Measurements from ENCODE around the gene PSMA7.

PSMA7 gene

DNA sequence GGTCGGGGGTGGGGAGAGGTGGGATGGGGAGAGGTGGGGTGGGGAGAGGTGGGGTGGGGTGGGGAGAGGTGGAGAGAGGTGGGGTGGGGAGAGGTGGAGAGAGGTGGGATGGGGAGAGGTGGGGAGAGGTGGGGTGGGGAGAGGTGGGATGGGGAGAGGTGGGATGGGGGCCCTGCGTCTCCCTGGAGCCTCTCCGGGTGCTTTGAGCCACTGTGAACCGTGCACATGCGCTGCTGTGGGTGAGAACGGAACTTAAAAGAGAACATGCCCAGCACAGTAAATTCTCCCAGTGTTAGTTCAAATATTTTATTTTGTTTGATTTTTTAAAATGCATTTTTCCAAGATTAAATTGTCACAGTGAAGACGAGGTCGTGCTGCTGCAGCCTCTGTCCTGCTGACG lies 17.1 kb upstream of the PSMA7 start:
- H3K27me3 ChIP-seq (ENCODE audit: low read depth, low read length): no peaks in the 10 kb centered on the region
- no peaks in the 10 kb centered on the region for H3K9me3 ChIP-seq (ENCODE audit: control insufficient read depth in 1 of 2, low read length in 2 of 2)
- H3K27ac ChIP-seq (ENCODE audit: low read length): no peak overlapping the region
- H3K4me3 ChIP-seq (ENCODE audit: low read depth in 1 of 2, low read length in 2 of 2): no peak overlapping the region
- peaks cover 0 to 11% of the 10 kb centered on the region in 2 donors for H3K4me1 ChIP-seq (ENCODE audit: control insufficient read depth in 1 of 2, insufficient read depth in 2 of 2, low read length in 2 of 2)
- peaks cover 11 to 37% of the 10 kb centered on the region in 2 donors for H3K36me3 ChIP-seq (ENCODE audit: control insufficient read depth in 1 of 2, insufficient read depth in 2 of 2, low read length in 2 of 2)

DNA sequence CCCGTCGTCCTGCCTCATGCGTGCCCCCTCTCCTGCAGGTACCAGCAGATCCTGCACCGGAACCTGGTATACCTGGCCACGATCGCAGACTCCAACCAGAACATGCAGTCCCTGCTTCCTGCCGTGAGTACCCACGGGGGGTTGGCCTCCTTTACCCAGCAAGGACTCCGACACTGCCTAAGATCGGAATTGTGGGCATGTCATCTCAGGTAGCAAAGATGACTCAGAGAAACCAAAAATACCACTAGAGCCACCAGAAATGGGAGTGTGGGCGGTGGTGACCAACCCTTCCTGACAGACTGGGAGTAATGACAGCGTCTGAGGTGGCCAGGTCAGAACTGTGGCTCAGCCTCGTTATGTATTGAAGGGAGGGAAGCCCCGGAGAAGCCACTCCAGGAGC lies 16.6 kb upstream of the PSMA7 start:
- Histone ChIP-seq H3K9me3 (ENCODE audit: control insufficient read depth in 1 of 2, low read length in 2 of 2) (no peaks in the 10 kb centered on the region), H3K4me1 (ENCODE audit: control insufficient read depth in 1 of 2, insufficient read depth in 2 of 2, low read length in 2 of 2) (peaks cover 0 to 11% of the 10 kb centered on the region in 2 donors), H3K4me3 (ENCODE audit: low read depth in 1 of 2, low read length in 2 of 2) (no peak overlapping the region), H3K27me3 (ENCODE audit: low read depth, low read length) (no peaks in the 10 kb centered on the region), H3K36me3 (ENCODE audit: control insufficient read depth in 1 of 2, insufficient read depth in 2 of 2, low read length in 2 of 2) (peaks cover 7 to 34% of the 10 kb centered on the region in 2 donors), H3K27ac (ENCODE audit: low read length) (no peak overlapping the region)

DNA sequence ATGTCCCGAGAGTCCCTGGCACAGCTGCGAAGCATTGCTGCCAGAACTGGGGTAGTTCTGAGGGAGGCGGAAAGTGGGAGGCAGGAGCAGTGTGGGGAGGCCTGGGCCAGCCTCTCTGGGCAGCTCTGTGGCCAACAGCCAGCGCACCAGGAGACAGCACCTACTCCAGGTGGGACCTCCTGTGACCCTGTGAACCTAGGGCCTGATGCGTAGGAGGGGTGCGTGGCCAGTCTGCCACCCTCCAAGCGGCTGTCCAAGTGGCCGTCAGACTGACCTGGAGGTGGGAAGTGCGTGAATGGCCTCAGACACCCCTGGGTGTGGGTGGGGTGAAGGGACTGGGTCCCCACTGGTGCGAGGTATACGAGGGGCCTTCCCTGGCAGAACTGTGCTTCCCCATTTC lies 15.9 kb upstream of the PSMA7 start:
- H3K9me3 ChIP-seq (ENCODE audit: control insufficient read depth in 1 of 2, low read length in 2 of 2): no peaks in the 10 kb centered on the region
- no peaks in the 10 kb centered on the region for H3K27me3 ChIP-seq (ENCODE audit: low read depth, low read length)
- H3K4me1 ChIP-seq (ENCODE audit: control insufficient read depth in 1 of 2, insufficient read depth in 2 of 2, low read length in 2 of 2): peaks cover 0 to 11% of the 10 kb centered on the region in 2 donors
- H3K27ac ChIP-seq (ENCODE audit: low read length): no peak overlapping the region
- peaks cover 7 to 26% of the 10 kb centered on the region in 2 donors for H3K36me3 ChIP-seq (ENCODE audit: control insufficient read depth in 1 of 2, insufficient read depth in 2 of 2, low read length in 2 of 2)
- no peak overlapping the region for H3K4me3 ChIP-seq (ENCODE audit: low read depth in 1 of 2, low read length in 2 of 2)

DNA sequence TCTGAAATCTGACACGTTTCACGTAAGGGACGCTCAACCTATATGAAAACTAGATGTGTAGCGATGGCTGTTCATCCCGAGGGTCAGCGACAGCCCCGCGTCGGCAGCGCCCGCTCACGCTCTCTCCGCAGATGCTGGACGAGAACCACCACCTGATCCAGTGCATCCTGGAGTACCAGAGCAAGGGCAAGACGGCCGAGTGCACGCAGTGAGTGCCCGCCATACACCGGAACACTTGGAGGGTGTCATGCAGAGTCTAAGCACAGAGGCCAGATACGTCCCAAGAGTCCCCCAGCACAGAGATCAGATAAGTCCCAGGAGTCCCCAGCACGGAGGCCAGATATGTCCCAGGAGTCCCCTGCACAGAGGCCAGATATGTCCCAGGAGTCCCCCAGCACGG lies 15.3 kb upstream of the PSMA7 start:
- peaks cover 7 to 21% of the 10 kb centered on the region in 2 donors for H3K36me3 ChIP-seq (ENCODE audit: control insufficient read depth in 1 of 2, insufficient read depth in 2 of 2, low read length in 2 of 2)
- peaks cover 0 to 11% of the 10 kb centered on the region in 2 donors for H3K4me1 ChIP-seq (ENCODE audit: control insufficient read depth in 1 of 2, insufficient read depth in 2 of 2, low read length in 2 of 2)
- no peaks in the 10 kb centered on the region for H3K9me3 ChIP-seq (ENCODE audit: control insufficient read depth in 1 of 2, low read length in 2 of 2)
- no peak overlapping the region for H3K27ac ChIP-seq (ENCODE audit: low read length)
- H3K4me3 ChIP-seq (ENCODE audit: low read depth in 1 of 2, low read length in 2 of 2): no peak overlapping the region
- no peaks in the 10 kb centered on the region for H3K27me3 ChIP-seq (ENCODE audit: low read depth, low read length)

DNA sequence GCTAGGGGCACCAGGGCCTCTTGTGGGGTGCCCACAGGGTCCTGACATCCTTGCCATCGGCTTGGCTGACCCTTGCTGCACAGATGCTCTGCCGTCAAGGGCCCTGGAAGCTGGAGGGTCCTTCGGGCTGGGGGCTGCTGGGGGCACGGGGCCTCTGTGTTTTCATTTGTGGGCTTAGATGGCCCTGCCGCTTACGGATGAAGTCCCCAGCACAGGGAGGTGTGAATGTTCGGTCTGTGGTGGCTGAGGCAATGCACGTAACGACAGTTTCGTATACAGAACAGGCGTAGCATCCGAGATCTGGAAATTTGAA lies 14.8 kb upstream of the PSMA7 start:
- Histone ChIP-seq H3K27me3 (ENCODE audit: low read depth, low read length) (no peaks in the 10 kb centered on the region), H3K4me3 (ENCODE audit: low read depth in 1 of 2, low read length in 2 of 2) (no peak overlapping the region), H3K36me3 (ENCODE audit: control insufficient read depth in 1 of 2, insufficient read depth in 2 of 2, low read length in 2 of 2) (peaks cover 7 to 16% of the 10 kb centered on the region in 2 donors), H3K27ac (ENCODE audit: low read length) (no peak overlapping the region), H3K9me3 (ENCODE audit: control insufficient read depth in 1 of 2, low read length in 2 of 2) (no peaks in the 10 kb centered on the region), H3K4me1 (ENCODE audit: control insufficient read depth in 1 of 2, insufficient read depth in 2 of 2, low read length in 2 of 2) (peaks cover 0 to 11% of the 10 kb centered on the region in 2 donors)

DNA sequence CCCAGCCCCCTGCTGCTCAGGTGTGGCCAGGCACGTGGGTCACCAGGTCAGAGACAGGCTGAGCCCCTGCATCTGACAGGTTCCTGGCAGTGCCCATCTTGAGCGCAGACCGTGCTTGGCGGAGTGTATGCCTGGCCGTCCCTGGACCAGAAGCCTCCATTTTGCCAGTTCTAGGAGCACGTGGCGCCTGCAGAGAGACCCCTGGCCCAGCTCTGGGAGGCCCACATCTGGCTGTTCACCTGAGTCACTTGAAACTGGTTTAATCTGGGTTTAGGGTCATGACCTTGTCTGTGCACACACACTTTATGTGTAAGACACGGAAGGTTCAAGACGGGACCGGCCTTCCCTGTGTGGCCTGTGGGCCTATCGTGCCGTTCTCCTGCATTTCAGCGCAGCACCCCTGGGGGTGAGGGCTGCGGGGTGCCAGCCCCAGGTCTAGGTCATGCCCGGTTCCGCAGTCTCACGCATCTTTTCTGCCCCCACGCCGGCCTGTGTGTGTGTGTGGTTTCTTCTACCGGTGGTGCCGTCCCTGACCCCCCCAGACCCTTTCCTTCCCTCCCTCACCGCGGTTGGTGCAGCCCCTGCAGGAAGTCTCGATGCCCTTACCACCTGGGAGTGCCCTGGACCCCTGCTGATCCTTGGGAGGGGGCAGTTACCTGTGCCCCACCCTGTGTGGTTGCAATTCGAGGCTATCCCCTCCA lies 14.3 kb upstream of the PSMA7 start:
- peaks cover 7 to 11% of the 10 kb centered on the region in 2 donors for H3K36me3 ChIP-seq (ENCODE audit: control insufficient read depth in 1 of 2, insufficient read depth in 2 of 2, low read length in 2 of 2)
- H3K27me3 ChIP-seq (ENCODE audit: low read depth, low read length): no peaks in the 10 kb centered on the region
- H3K4me1 ChIP-seq (ENCODE audit: control insufficient read depth in 1 of 2, insufficient read depth in 2 of 2, low read length in 2 of 2): peaks cover 0 to 11% of the 10 kb centered on the region in 2 donors
- no peak overlapping the region for H3K27ac ChIP-seq (ENCODE audit: low read length)
- H3K9me3 ChIP-seq (ENCODE audit: control insufficient read depth in 1 of 2, low read length in 2 of 2): no peaks in the 10 kb centered on the region
- H3K4me3 ChIP-seq (ENCODE audit: low read depth in 1 of 2, low read length in 2 of 2): no peak overlapping the region

DNA sequence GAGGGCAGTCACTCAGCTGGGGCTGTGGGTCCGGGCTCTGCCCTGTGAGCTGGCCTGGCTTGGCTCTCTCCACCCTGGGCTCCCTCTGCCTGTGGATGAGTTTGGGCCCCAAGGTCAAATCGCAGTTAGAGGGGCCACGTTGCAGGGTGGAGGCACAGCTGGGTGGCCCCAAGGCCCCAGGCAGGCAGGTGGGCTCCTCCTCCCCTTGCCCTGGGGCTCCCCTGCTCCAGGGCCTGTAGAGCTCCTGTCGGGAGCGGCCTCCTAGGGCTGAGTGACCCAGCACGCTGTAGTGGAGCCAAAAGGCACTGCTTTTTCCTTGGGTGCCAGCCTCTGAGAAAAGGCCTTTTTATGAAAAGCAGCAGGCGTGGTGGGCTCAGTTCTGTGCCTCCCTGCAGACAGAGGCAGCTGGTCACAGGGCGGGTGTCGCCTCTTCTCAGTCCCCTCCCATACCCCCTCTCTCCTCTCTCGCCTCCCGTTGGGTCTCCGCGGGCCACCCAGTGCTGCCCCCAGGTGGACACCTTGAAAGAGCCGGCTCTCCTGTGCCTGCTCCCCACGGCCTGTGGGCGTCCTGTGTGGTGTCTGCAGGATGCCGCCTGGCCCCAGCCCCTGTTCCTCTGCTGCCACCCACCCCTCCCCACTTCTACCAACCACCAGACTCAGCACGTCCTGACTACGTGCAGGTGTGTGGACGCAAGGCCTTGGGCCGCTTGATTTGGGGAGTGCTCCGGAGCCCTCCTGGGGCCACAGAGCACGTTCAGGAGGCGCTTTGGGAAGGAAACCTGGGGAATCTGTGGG lies 13.6 kb upstream of the PSMA7 start:
- Histone ChIP-seq H3K27ac (ENCODE audit: low read length) (no peak overlapping the region), H3K4me1 (ENCODE audit: control insufficient read depth in 1 of 2, insufficient read depth in 2 of 2, low read length in 2 of 2) (peaks cover 0 to 11% of the 10 kb centered on the region in 2 donors), H3K27me3 (ENCODE audit: low read depth, low read length) (no peaks in the 10 kb centered on the region), H3K9me3 (ENCODE audit: control insufficient read depth in 1 of 2, low read length in 2 of 2) (no peaks in the 10 kb centered on the region), H3K36me3 (ENCODE audit: control insufficient read depth in 1 of 2, insufficient read depth in 2 of 2, low read length in 2 of 2) (peaks cover 7 to 10% of the 10 kb centered on the region in 2 donors), H3K4me3 (ENCODE audit: low read depth in 1 of 2, low read length in 2 of 2) (no peak overlapping the region)

DNA sequence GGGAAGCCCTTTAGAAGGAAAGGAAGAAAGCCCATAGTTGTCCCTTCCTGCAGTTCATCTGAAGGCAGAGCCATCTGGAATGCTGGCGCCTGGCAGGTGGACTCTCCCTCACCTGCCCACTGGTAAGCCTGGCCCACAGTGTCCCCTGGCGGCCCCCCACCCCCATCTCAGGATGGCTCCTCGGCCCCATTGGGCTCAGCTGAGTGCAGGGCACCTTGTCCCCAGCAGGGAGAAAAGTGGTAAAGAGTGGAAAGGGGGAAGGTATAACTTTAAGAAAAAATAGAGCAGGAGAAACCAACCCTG lies 13.0 kb upstream of the PSMA7 start:
- peaks cover 3 to 5% of the 10 kb centered on the region in 2 donors for H3K36me3 ChIP-seq (ENCODE audit: control insufficient read depth in 1 of 2, insufficient read depth in 2 of 2, low read length in 2 of 2)
- no peak overlapping the region for H3K4me3 ChIP-seq (ENCODE audit: low read depth in 1 of 2, low read length in 2 of 2)
- H3K27ac ChIP-seq (ENCODE audit: low read length): no peak overlapping the region
- peaks cover 0 to 11% of the 10 kb centered on the region in 2 donors for H3K4me1 ChIP-seq (ENCODE audit: control insufficient read depth in 1 of 2, insufficient read depth in 2 of 2, low read length in 2 of 2)
- no peaks in the 10 kb centered on the region for H3K9me3 ChIP-seq (ENCODE audit: control insufficient read depth in 1 of 2, low read length in 2 of 2)
- H3K27me3 ChIP-seq (ENCODE audit: low read depth, low read length): no peaks in the 10 kb centered on the region

DNA sequence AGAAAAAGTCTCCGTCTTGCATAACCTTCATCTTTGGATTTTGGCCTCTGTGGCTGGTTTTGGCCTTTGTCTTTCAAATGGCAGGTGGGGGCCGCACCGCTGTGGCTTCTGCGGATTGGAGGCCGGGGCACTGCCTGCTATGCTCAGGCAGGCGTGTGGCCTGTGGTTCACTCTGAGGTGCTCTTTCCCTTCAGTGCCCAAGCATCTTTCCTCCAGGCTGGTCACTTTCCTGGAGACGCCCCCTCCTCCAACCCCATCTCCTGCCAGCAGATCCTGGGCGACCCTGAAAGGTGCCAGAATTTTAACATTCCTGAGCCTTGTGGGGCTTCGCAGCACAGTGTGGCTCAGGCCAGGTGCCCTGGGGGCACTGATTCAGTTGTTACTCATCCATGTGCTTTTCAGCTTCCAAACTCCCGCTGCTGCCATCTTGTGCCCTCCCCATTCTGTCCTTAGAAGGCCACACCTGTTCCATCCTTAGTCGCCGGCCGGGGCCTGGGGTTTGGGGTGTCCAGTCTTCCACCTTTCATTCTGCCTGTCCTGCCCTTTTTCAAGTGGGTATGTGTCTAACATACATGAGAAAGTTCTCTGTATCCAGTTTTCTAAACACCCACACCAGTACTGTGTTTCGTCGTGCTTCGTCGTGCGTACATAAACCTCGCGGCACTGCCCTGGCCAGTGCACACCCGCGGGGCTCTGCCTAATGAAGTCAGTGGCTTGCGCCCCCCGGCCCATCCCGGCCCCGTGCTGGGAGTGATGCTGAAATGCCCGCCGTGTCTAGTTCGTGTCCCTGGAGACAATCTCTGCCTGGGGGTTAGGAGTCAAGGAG lies 12.4 kb upstream of the PSMA7 start:
- Histone ChIP-seq H3K4me3 (ENCODE audit: low read depth in 1 of 2, low read length in 2 of 2) (no peak overlapping the region), H3K9me3 (ENCODE audit: control insufficient read depth in 1 of 2, low read length in 2 of 2) (no peaks in the 10 kb centered on the region), H3K27ac (ENCODE audit: low read length) (no peak overlapping the region), H3K36me3 (ENCODE audit: control insufficient read depth in 1 of 2, insufficient read depth in 2 of 2, low read length in 2 of 2) (peaks cover 0 to 3% of the 10 kb centered on the region in 2 donors), H3K4me1 (ENCODE audit: control insufficient read depth in 1 of 2, insufficient read depth in 2 of 2, low read length in 2 of 2) (peaks cover 0 to 11% of the 10 kb centered on the region in 2 donors), H3K27me3 (ENCODE audit: low read depth, low read length) (no peaks in the 10 kb centered on the region)

DNA sequence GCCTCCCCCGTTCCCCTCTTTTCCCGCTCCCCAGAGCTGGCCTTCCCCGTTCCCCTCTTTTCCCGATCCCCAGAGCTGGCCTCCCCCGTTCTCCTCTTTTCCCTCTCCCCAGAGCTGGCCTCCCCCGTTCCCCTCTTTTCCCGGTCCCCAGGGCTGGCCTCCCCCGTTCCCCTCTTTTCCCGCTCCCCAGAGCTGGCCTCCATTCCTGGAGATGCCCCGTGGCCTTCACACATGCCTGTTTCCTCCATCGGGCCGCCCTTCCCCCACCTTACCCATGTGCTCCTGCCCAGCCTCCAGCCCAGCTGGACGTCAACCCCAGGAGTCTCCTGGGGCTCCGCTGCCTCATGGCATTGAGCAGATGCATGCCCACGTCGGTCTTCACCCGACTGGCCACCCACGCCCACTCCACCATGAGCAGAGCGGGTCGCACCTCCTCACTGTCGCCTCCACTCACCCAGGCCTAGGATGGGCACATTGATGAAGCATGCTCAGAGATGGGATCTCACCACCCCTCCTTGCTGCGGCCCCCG lies 8.7 kb upstream of the PSMA7 start:
- Histone ChIP-seq H3K27me3 (ENCODE audit: low read depth, low read length) (no peaks in the 10 kb centered on the region), H3K9me3 (ENCODE audit: control insufficient read depth in 1 of 2, low read length in 2 of 2) (no peaks in the 10 kb centered on the region), H3K4me1 (ENCODE audit: control insufficient read depth in 1 of 2, insufficient read depth in 2 of 2, low read length in 2 of 2) (peaks cover 0 to 5% of the 10 kb centered on the region in 2 donors), H3K4me3 (ENCODE audit: low read depth in 1 of 2, low read length in 2 of 2) (no peak overlapping the region), H3K36me3 (ENCODE audit: control insufficient read depth in 1 of 2, insufficient read depth in 2 of 2, low read length in 2 of 2) (no peaks in the 10 kb centered on the region), H3K27ac (ENCODE audit: low read length) (no peak overlapping the region)

DNA sequence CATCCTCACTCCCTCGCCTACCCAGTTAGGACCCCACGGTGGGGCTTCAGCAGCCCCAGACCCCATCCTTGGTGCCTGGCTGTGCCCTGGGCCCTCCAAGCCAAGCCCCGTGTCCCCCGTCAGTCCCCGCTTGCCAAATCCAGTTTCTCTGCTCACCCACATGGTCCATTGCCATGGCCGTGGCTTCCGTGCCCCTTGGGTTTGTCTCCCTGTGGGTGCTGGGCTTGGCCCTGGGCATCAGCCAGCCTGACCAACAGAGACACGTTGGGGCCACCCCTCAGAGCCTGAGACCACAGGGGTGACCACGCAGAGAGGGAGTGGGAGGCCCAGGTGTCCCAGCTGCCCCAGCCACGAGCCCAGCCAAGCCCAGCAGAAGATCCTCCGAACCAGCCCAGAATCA lies 8.0 kb upstream of the PSMA7 start:
- Histone ChIP-seq H3K4me1 (ENCODE audit: control insufficient read depth in 1 of 2, insufficient read depth in 2 of 2, low read length in 2 of 2) (no peaks in the 10 kb centered on the region), H3K27me3 (ENCODE audit: low read depth, low read length) (no peaks in the 10 kb centered on the region), H3K4me3 (ENCODE audit: low read depth in 1 of 2, low read length in 2 of 2) (no peak overlapping the region), H3K9me3 (ENCODE audit: control insufficient read depth in 1 of 2, low read length in 2 of 2) (no peaks in the 10 kb centered on the region), H3K36me3 (ENCODE audit: control insufficient read depth in 1 of 2, insufficient read depth in 2 of 2, low read length in 2 of 2) (no peaks in the 10 kb centered on the region), H3K27ac (ENCODE audit: low read length) (no peak overlapping the region)

Measured in muscle layer of duodenum (tissue), 2 donors.